ENCODE results near the gene GPR68. TPM values are rescaled to one million over a fixed set of nuclear protein-coding genes. Genes with fewer than 3 reads are reported as not detected.
"Not testable (repeated sequence)": the region's sequence is repeated elsewhere in the genome, so short reads cannot be mapped to it uniquely, and the experiment has no call there.

Gene GPR68
- total and polyA plus RNA-seq, 2 experiments from 2014 or later: 0.20 to 0.42 TPM

GRCh38 chr14:91227183-91227628, 17.3 kb downstream of the GPR68 start:
- Histone ChIP-seq H3K4me3 (no peak overlapping the region), H2AFZ (no peak overlapping the region), H3K4me2 (no peak overlapping the region), H3K9me3 (ENCODE audit: low read depth) (no peaks in the 10 kb centered on the region), H3K4me1 (ENCODE audit: insufficient read depth) (no peaks in the 10 kb centered on the region), H3K9me2 (replicated peaks; ENCODE audit: insufficient read depth) (no peaks in the 10 kb centered on the region), H3K79me2 (no peaks in the 10 kb centered on the region), H3K27me3 (no peaks in the 10 kb centered on the region), H3K36me3 (replicated peaks; ENCODE audit: insufficient read depth, low read depth) (no peaks in the 10 kb centered on the region), H4K20me1 (ENCODE audit: insufficient read depth, poor library complexity, severe bottlenecking) (no peaks in the 10 kb centered on the region), H3K27ac (no peak overlapping the region)
- TF ChIP-seq CTCF (IDR thresholded peaks at IDR 0.05; ENCODE audit: poor library complexity): no peak
- TF ChIP-seq EZH2phosphoT487 (IDR thresholded peaks at IDR 0.05; ENCODE audit: low read depth, severe bottlenecking, unreplicated experiment): no peak
- TF ChIP-seq EZH2 (IDR thresholded peaks at IDR 0.05; ENCODE audit: borderline replicate concordance): no peak
- no peak for DNase-seq (ENCODE audit: low spot score)
- 94% methylated on average over 7 of the region's 7 CpGs for WGBS (ENCODE audit: low lambda C conversion rate, missing lambda C conversion rate)

- not testable (repeated sequence) for H3K4me1 ChIP-seq (ENCODE audit: insufficient read depth); H2AFZ ChIP-seq; H3K79me2 ChIP-seq; H3K9me2 ChIP-seq (replicated peaks; ENCODE audit: insufficient read depth); H3K27me3 ChIP-seq; H4K20me1 ChIP-seq (ENCODE audit: insufficient read depth, poor library complexity, severe bottlenecking); H3K27ac ChIP-seq; H3K36me3 ChIP-seq (replicated peaks; ENCODE audit: insufficient read depth, low read depth); H3K4me3 ChIP-seq; H3K9me3 ChIP-seq (ENCODE audit: low read depth); H3K4me2 ChIP-seq; DNase-seq (ENCODE audit: low spot score)
- 90% methylated on average over 4 of the region's 4 CpGs for WGBS (ENCODE audit: low lambda C conversion rate, missing lambda C conversion rate)
Measured at GRCh38 chr14:91226360-91226759, 18.1 kb downstream of the GPR68 start.

GRCh38 chr14:91225025-91225424, 19.5 kb downstream of the GPR68 start:
- no peaks in the 10 kb centered on the region for H3K9me3 ChIP-seq (ENCODE audit: low read depth)
- H3K9me2 ChIP-seq (replicated peaks; ENCODE audit: insufficient read depth): no peaks in the 10 kb centered on the region
- no peaks in the 10 kb centered on the region for H3K79me2 ChIP-seq
- H2AFZ ChIP-seq: no peak overlapping the region
- WGBS (ENCODE audit: low lambda C conversion rate, missing lambda C conversion rate): 95% methylated on average over 7 of the region's 7 CpGs
- no peaks in the 10 kb centered on the region for H3K4me1 ChIP-seq (ENCODE audit: insufficient read depth)
- TF ChIP-seq EZH2phosphoT487 (IDR thresholded peaks at IDR 0.05; ENCODE audit: low read depth, severe bottlenecking, unreplicated experiment) (no peak), EZH2 (IDR thresholded peaks at IDR 0.05; ENCODE audit: borderline replicate concordance) (no peak), CTCF (IDR thresholded peaks at IDR 0.05; ENCODE audit: poor library complexity) (no peak)
- no peak overlapping the region for H3K4me3 ChIP-seq
- no peaks in the 10 kb centered on the region for H3K27me3 ChIP-seq
- H3K27ac ChIP-seq: no peak overlapping the region
- DNase-seq (ENCODE audit: low spot score): no peak
- H3K36me3 ChIP-seq (replicated peaks; ENCODE audit: insufficient read depth, low read depth): no peaks in the 10 kb centered on the region
- H3K4me2 ChIP-seq: no peak overlapping the region
- H4K20me1 ChIP-seq (ENCODE audit: insufficient read depth, poor library complexity, severe bottlenecking): no peaks in the 10 kb centered on the region

- no peaks in the 10 kb centered on the region for H3K9me2 ChIP-seq (replicated peaks; ENCODE audit: insufficient read depth)
- no peak overlapping the region for H3K4me2 ChIP-seq
- TF ChIP-seq CTCF (IDR thresholded peaks at IDR 0.05; ENCODE audit: poor library complexity): no peak
- no peak for TF ChIP-seq EZH2 (IDR thresholded peaks at IDR 0.05; ENCODE audit: borderline replicate concordance)
- no peak for TF ChIP-seq EZH2phosphoT487 (IDR thresholded peaks at IDR 0.05; ENCODE audit: low read depth, severe bottlenecking, unreplicated experiment)
- H4K20me1 ChIP-seq (ENCODE audit: insufficient read depth, poor library complexity, severe bottlenecking): no peaks in the 10 kb centered on the region
- H2AFZ ChIP-seq: no peak overlapping the region
- no peaks in the 10 kb centered on the region for H3K36me3 ChIP-seq (replicated peaks; ENCODE audit: insufficient read depth, low read depth)
- 95% methylated on average over 1 of the region's 1 CpG for WGBS (ENCODE audit: low lambda C conversion rate, missing lambda C conversion rate)
- no peaks in the 10 kb centered on the region for H3K27me3 ChIP-seq
- no peaks in the 10 kb centered on the region for H3K9me3 ChIP-seq (ENCODE audit: low read depth)
- H3K79me2 ChIP-seq: no peaks in the 10 kb centered on the region
- H3K27ac ChIP-seq: no peak overlapping the region
- no peak for DNase-seq (ENCODE audit: low spot score)
- H3K4me3 ChIP-seq: no peak overlapping the region
- no peaks in the 10 kb centered on the region for H3K4me1 ChIP-seq (ENCODE audit: insufficient read depth)
Measured at GRCh38 chr14:91223028-91223783, 21.3 kb downstream of the GPR68 start.
